ENCODE measurements around the gene KRTAP2-3.

- TF ChIP-seq CTCF (IDR thresholded peaks at IDR 0.05) (no peak), POLR2A (IDR thresholded peaks at IDR 0.05) (no peak), POLR2AphosphoS5 (IDR thresholded peaks at IDR 0.05) (no peak)
Measured at GRCh38 chr17:41037853-41038350, 22.0 kb downstream of the KRTAP2-3 start.
